Natural killer cell (primary cell): ENCODE data around the gene SCN2A. TPM values are rescaled to one million over a fixed set of nuclear protein-coding genes. Genes with fewer than 3 reads are reported as not detected.

ENCODE experiments used
- ATAC-seq, 3 donors: fragments of 150-1000 bp in 2 of 3; fragments of 200-7000 bp in 1 of 3; cut with Tn5 transposase; 1 replicate in 1 of 3; 2 replicates in 2 of 3; pipeline ENCODE4 v1.10.0; 2021; ENCODE audit warnings: mild to moderate bottlenecking in 2 of 3, moderate library complexity in 2 of 3
- DNase-seq, 2 donors: peaks; one replicate each; pipeline versions ENCODE4 v3.0.0 to v3.0.0-alpha.2; 2013 to 2021; ENCODE audit warnings: mixed read lengths in 1 of 2
- H3K27ac ChIP-seq: one replicate; pipeline ENCODE4 v1.5.1; 2013; ENCODE audit warnings: mild to moderate bottlenecking, low read length
- H3K27me3 ChIP-seq: one replicate; pipeline ENCODE4 v1.6.1; 2013; ENCODE audit warnings: low read length; ENCODE audit not compliant: control insufficient read depth, insufficient read depth
- H3K36me3 ChIP-seq: one replicate; pipeline ENCODE4 v1.6.1; 2013; ENCODE audit warnings: low read length; ENCODE audit not compliant: control insufficient read depth, insufficient read depth
- H3K4me1 ChIP-seq: one replicate; pipeline ENCODE4 v1.6.1; 2013; ENCODE audit warnings: low read length; ENCODE audit not compliant: control insufficient read depth, insufficient read depth
- H3K4me3 ChIP-seq: one replicate; pipeline ENCODE4 v1.5.1; 2013; ENCODE audit warnings: low read length
- H3K9me3 ChIP-seq: one replicate; pipeline ENCODE4 v1.6.1; 2013; ENCODE audit warnings: low read length; ENCODE audit not compliant: control insufficient read depth, insufficient read depth
- H3K27ac Mint-ChIP-seq, 2 donors: one replicate each; pipeline ENCODE4 v1.8.0; 2022; ENCODE audit warnings: mild to moderate bottlenecking in 2 of 2, mixed read lengths in 2 of 2, moderate library complexity in 1 of 2
- H3K27me3 Mint-ChIP-seq, 2 donors: one replicate each; pipeline ENCODE4 v1.8.0; 2022; ENCODE audit warnings: low read depth in 2 of 2, mixed read lengths in 2 of 2
- H3K36me3 Mint-ChIP-seq: one replicate; pipeline ENCODE4 v1.8.0; 2022; ENCODE audit warnings: mixed read lengths
- H3K4me1 Mint-ChIP-seq, 2 donors: one replicate each; pipeline ENCODE4 v1.8.0; 2022; ENCODE audit warnings: mixed read lengths in 2 of 2
- H3K4me3 Mint-ChIP-seq: one replicate; pipeline ENCODE4 v1.8.0; 2022; ENCODE audit warnings: mild to moderate bottlenecking, moderate library complexity, mixed read lengths
- H3K9me3 Mint-ChIP-seq, 2 donors: one replicate each; pipeline ENCODE4 v1.8.0; 2022; ENCODE audit warnings: mixed read lengths in 2 of 2
- whole genome bisulfite sequencing: methylation state at CpG from one replicate; pipeline ENCODE4 v1.1.7; 2013; ENCODE audit warnings: missing lambda C conversion rate; ENCODE audit not compliant: insufficient coverage; 5-methylcytosine and 5-hydroxymethylcytosine counted together
- intact Hi-C: fragments of 100-400 bp; cut with micrococcal nuclease; formaldehyde crosslinking; loops from one replicate; pipeline ENCODE4 v1.14.2; 2022
- total RNA-seq, 4 donors: library from RNA; stranded (reverse); fragments of 120-200 nt in 1 of 4; gene quantifications; one replicate each; pipeline versions ENCODE4 v1.2.3 to v1.2.4, GENCODE V29; 2013 to 2022
- TF ChIP-seq, protein P1 (sequence below): fragments of 200-600 bp; IDR thresholded peaks from one replicate; pipeline ENCODE4 v1.8.0; 2022; ENCODE audit warnings: antibody characterized with exemption

The SCN2A gene
- total RNA-seq, 3 donors from 2014 or later (not counting 1 experiment from before 2014, with no cell fraction given): 0.10 TPM; not detected in 2

- Mint-ChIP-seq H3K9me3 (no peaks in the 10 kb centered on the region), H3K4me1 (no peaks in the 10 kb centered on the region), H3K4me3 (no peak overlapping the region), H3K36me3 (no peaks in the 10 kb centered on the region), H3K27ac (no peak overlapping the region), H3K27me3 (no peaks in the 10 kb centered on the region)
- Histone ChIP-seq H3K4me3 (no peak overlapping the region), H3K27me3 (no peaks in the 10 kb centered on the region), H3K9me3 (no peaks in the 10 kb centered on the region), H3K27ac (no peak overlapping the region), H3K36me3 (no peaks in the 10 kb centered on the region), H3K4me1 (no peaks in the 10 kb centered on the region)
- 63% methylated on average over 1 of the region's 2 CpGs for WGBS
- no peak for ATAC-seq
- intact Hi-C loops: no loop called here
- DNase-seq: no peak
- TF ChIP-seq, protein P1, sequence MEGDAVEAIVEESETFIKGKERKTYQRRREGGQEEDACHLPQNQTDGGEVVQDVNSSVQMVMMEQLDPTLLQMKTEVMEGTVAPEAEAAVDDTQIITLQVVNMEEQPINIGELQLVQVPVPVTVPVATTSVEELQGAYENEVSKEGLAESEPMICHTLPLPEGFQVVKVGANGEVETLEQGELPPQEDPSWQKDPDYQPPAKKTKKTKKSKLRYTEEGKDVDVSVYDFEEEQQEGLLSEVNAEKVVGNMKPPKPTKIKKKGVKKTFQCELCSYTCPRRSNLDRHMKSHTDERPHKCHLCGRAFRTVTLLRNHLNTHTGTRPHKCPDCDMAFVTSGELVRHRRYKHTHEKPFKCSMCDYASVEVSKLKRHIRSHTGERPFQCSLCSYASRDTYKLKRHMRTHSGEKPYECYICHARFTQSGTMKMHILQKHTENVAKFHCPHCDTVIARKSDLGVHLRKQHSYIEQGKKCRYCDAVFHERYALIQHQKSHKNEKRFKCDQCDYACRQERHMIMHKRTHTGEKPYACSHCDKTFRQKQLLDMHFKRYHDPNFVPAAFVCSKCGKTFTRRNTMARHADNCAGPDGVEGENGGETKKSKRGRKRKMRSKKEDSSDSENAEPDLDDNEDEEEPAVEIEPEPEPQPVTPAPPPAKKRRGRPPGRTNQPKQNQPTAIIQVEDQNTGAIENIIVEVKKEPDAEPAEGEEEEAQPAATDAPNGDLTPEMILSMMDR: no peak
Observed at GRCh38 chr2:165369898-165370296, 130.7 kb downstream of the SCN2A start.

GRCh38 chr2:165371356-165371755 is 132.1 kb downstream of the SCN2A start:
- Histone ChIP-seq H3K9me3 (no peaks in the 10 kb centered on the region), H3K4me1 (no peaks in the 10 kb centered on the region), H3K27me3 (no peaks in the 10 kb centered on the region), H3K36me3 (no peaks in the 10 kb centered on the region), H3K4me3 (no peak overlapping the region), H3K27ac (no peak overlapping the region)
- ATAC-seq (no peak), DNase-seq (no peak)
- Mint-ChIP-seq H3K4me1 (no peaks in the 10 kb centered on the region), H3K9me3 (no peaks in the 10 kb centered on the region), H3K27ac (no peak overlapping the region), H3K36me3 (no peaks in the 10 kb centered on the region), H3K27me3 (no peaks in the 10 kb centered on the region), H3K4me3 (no peak overlapping the region)
- TF ChIP-seq, protein P1: no peak
- WGBS: 87% methylated on average over 6 of the region's 6 CpGs
- intact Hi-C loops: no loop called here

DNA sequence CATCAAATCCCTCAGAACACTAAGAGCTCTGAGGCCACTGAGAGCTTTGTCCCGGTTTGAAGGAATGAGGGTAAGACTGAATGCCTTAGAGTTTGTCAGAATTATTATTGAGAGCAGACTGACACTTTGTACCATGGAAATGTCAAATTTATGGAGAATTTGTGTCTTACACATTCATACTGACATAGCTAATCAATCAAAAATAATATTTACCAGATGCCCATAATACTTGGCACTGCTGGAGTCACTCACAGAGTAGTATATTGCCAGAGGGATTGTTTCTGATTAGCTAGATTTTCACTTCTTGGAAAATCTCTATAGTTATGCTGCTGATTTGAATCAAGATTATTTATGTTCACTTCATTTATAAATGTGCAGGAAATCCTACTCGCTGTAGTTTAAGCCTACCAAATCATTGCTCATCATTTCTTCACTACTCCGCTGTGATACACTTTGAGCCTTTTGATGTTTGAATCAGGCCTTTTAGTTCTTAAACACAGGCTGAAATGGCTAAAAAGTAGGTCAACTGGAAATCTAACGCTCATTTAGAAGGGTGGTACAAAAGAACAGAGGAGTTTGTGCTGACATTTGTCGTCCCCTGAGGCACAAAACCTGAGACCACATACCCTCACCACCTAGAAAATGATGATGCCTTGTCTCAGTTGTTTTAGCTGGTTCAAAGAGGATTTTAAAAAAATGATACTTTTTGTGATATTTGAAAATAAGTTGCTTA is 134.2 kb downstream of the SCN2A start:
- no peaks in the 10 kb centered on the region for H3K27me3 ChIP-seq
- TF ChIP-seq, protein P1: no peak
- H3K4me3 ChIP-seq: no peak overlapping the region
- DNase-seq (no peak), ATAC-seq (no peak)
- Mint-ChIP-seq H3K27me3 (no peaks in the 10 kb centered on the region), H3K4me3 (no peak overlapping the region), H3K9me3 (no peaks in the 10 kb centered on the region), H3K4me1 (no peaks in the 10 kb centered on the region), H3K36me3 (no peaks in the 10 kb centered on the region), H3K27ac (no peak overlapping the region)
- no peak overlapping the region for H3K27ac ChIP-seq
- no peaks in the 10 kb centered on the region for H3K36me3 ChIP-seq
- WGBS: 66% methylated on average over 4 of the region's 5 CpGs
- H3K9me3 ChIP-seq: no peaks in the 10 kb centered on the region
- intact Hi-C loops: no loop called here
- no peaks in the 10 kb centered on the region for H3K4me1 ChIP-seq

GRCh38 chr2:165376571-165376975 is 137.4 kb downstream of the SCN2A start:
- no peak overlapping the region for H3K4me3 ChIP-seq
- ATAC-seq (no peak), DNase-seq (no peak)
- no peaks in the 10 kb centered on the region for H3K36me3 ChIP-seq
- Mint-ChIP-seq H3K4me1 (no peaks in the 10 kb centered on the region), H3K36me3 (no peaks in the 10 kb centered on the region), H3K4me3 (no peak overlapping the region), H3K27me3 (no peaks in the 10 kb centered on the region), H3K27ac (no peak overlapping the region), H3K9me3 (no peaks in the 10 kb centered on the region)
- no peak overlapping the region for H3K27ac ChIP-seq
- H3K4me1 ChIP-seq: no peaks in the 10 kb centered on the region
- TF ChIP-seq, protein P1: no peak
- no peaks in the 10 kb centered on the region for H3K9me3 ChIP-seq
- H3K27me3 ChIP-seq: no peaks in the 10 kb centered on the region
- intact Hi-C loops: no loop called here
- WGBS: no CpG with 5 or more reads among the region's 3 CpGs
